Peyer's patch (tissue), 4 donors: ENCODE results near the gene PRPS1L1. TPM values are rescaled to one million over a fixed set of nuclear protein-coding genes. Genes with fewer than 3 reads are reported as not detected.

Source experiments
- DNase-seq, 3 donors: peaks; one replicate each; pipeline ENCODE4 v3.0.0-alpha.2; 2017 to 2019
- H3K27ac ChIP-seq, 4 donors: fragments of 200-600 bp; sonication (generic); one replicate each; pipeline ENCODE4 v1.5.1; 2016 to 2019
- H3K27me3 ChIP-seq, 2 donors: fragments of 200-600 bp; sonication (generic); one replicate each; pipeline ENCODE4 v1.5.1; 2019
- H3K36me3 ChIP-seq, 3 donors: fragments of 200-600 bp; sonication (generic); one replicate each; pipeline ENCODE4 v1.5.1; 2016 to 2019
- H3K4me1 ChIP-seq, 4 donors: fragments of 200-600 bp; sonication (generic); one replicate each; pipeline ENCODE4 v1.5.1; 2016 to 2019
- H3K4me3 ChIP-seq, 4 donors: fragments of 200-600 bp; sonication (generic); 1 replicate in 3 of 4; 2 replicates in 1 of 4; pipeline ENCODE4 v1.5.1; 2016 to 2019; ENCODE audit warnings: mild to moderate bottlenecking in 1 of 4
- H3K9me3 ChIP-seq, 4 donors: fragments of 200-600 bp; sonication (generic); one replicate each; pipeline ENCODE4 v1.5.1; 2016 to 2019; ENCODE audit warnings: mild to moderate bottlenecking in 1 of 4
- POLR2A ChIP-seq, 2 donors: fragments of 450-650 bp; IDR thresholded peaks; one replicate each; pipeline ENCODE4 v1.5.1; 2017; ENCODE audit warnings: antibody characterized with exemption in 2 of 2, mild to moderate bottlenecking in 2 of 2, moderate library complexity in 2 of 2
- total RNA-seq, 4 donors: library from RNA; depleted of rRNA; stranded (reverse); fragments of >200 nt; gene quantifications; one replicate each; pipeline ENCODE4 v1.1.0, GENCODE V29; 2016
- TF ChIP-seq, protein P1 (sequence below), 6 experiments: fragments of 450-650 bp in 4 of 6; fragments of 200-600 bp in 2 of 6; sonication (generic) in 1 of 6; IDR thresholded peaks; one replicate each; pipeline ENCODE4 v1.5.1; 2017 to 2019; ENCODE audit warnings: antibody characterized with exemption in 6 of 6, mild to moderate bottlenecking in 3 of 6, moderate library complexity in 1 of 6

The PRPS1L1 gene
- total RNA-seq, 4 donors from 2014 or later, result not detected

DNA sequence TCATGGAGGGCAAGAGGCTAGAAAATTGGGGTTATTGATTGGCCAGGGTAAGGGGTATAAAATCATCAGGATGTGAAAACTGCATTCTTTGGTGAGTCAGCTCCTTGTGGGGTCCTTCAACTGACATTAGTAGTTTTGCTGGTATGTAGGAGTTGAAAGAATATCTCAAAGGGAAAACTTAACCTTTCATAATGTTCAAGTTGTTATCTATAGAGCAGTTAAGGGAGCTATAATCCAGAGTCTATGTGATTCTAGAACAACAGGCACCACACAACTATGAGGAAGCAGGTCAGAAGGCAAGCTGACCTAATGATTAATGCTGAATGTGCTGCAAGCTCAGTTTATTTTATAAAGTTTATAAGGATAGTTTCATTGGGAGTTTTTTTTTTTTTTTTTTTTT, 13.7 kb downstream of the PRPS1L1 start:
- H3K27ac ChIP-seq, result no peak overlapping the region
- H3K36me3 ChIP-seq, result no peaks in the 10 kb centered on the region
- H3K27me3 ChIP-seq, result no peaks in the 10 kb centered on the region
- H3K4me3 ChIP-seq, result no peak overlapping the region
- DNase-seq, result no peak
- no peak for TF ChIP-seq POLR2A (IDR thresholded peaks at IDR 0.05)
- TF ChIP-seq, protein P1, sequence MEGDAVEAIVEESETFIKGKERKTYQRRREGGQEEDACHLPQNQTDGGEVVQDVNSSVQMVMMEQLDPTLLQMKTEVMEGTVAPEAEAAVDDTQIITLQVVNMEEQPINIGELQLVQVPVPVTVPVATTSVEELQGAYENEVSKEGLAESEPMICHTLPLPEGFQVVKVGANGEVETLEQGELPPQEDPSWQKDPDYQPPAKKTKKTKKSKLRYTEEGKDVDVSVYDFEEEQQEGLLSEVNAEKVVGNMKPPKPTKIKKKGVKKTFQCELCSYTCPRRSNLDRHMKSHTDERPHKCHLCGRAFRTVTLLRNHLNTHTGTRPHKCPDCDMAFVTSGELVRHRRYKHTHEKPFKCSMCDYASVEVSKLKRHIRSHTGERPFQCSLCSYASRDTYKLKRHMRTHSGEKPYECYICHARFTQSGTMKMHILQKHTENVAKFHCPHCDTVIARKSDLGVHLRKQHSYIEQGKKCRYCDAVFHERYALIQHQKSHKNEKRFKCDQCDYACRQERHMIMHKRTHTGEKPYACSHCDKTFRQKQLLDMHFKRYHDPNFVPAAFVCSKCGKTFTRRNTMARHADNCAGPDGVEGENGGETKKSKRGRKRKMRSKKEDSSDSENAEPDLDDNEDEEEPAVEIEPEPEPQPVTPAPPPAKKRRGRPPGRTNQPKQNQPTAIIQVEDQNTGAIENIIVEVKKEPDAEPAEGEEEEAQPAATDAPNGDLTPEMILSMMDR (IDR thresholded peaks at IDR 0.05), result no peak
- H3K4me1 ChIP-seq, result peaks cover 0 to 2% (median 0%) of the 10 kb centered on the region in 4 donors
- no peaks in the 10 kb centered on the region for H3K9me3 ChIP-seq

DNA sequence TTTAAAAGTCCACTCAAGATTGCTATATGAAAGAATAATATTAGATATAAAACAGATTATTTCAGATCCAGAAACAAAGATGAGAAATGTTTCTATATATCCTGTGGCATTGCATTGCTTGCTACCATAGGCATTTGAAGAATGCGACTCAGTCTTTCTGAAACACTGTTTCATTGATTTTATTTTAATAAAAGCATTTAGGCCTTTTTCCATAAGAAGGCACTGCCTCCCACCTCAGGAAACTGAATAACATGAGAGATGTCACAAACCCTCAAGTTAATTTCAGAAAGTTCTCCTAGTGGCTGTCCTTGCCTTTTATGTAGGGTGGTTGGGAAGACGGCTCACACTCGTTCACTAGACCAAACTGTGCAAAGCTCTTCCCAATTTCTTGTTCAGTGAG, 23.3 kb downstream of the PRPS1L1 start:
- no peaks in the 10 kb centered on the region for H3K4me1 ChIP-seq
- H3K9me3 ChIP-seq, result no peaks in the 10 kb centered on the region
- no peak overlapping the region for H3K27ac ChIP-seq
- DNase-seq, result no peak
- no peaks in the 10 kb centered on the region for H3K27me3 ChIP-seq
- no peaks in the 10 kb centered on the region for H3K36me3 ChIP-seq
- no peak overlapping the region for H3K4me3 ChIP-seq
- no peak for TF ChIP-seq POLR2A (IDR thresholded peaks at IDR 0.05)
- TF ChIP-seq, protein P1 (IDR thresholded peaks at IDR 0.05), result no peak

DNA sequence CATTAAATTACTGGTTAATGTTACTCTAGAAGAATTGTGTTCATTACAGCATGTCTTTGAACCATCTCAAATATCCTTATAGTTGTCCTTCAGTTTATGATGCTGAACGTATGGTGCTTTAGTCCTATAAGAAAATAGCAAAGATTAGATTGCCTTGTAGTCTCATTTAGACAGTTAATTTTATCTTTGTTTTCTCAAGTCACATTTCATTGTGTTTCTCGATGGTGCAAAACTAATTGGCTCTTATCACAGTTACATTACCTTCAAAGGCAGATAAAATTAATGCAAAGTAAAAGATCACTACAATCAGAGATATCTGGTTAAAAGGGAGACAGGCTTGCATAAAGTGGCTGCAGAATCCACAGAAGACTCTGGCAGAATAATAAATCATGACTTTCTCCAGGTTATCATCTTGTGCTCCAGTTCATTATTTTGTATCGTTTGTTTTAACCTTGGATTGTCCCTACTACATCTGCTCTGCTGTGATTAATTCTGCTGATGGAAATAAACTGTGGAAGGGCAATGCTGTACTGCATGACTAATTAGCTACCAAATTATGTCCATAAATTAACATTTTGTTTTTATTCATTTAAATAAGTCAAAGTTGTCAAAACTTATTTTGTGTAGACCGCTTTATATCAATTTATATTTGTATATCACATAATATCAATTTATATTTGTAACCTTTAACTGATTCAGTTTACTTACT, 24.2 kb downstream of the PRPS1L1 start:
- no peak for DNase-seq
- Histone ChIP-seq H3K27ac (no peak overlapping the region), H3K4me1 (no peaks in the 10 kb centered on the region), H3K9me3 (no peaks in the 10 kb centered on the region), H3K4me3 (no peak overlapping the region), H3K27me3 (no peaks in the 10 kb centered on the region), H3K36me3 (no peaks in the 10 kb centered on the region)
- TF ChIP-seq, protein P1 (IDR thresholded peaks at IDR 0.05), result no peak
- TF ChIP-seq POLR2A (IDR thresholded peaks at IDR 0.05), result no peak

DNA sequence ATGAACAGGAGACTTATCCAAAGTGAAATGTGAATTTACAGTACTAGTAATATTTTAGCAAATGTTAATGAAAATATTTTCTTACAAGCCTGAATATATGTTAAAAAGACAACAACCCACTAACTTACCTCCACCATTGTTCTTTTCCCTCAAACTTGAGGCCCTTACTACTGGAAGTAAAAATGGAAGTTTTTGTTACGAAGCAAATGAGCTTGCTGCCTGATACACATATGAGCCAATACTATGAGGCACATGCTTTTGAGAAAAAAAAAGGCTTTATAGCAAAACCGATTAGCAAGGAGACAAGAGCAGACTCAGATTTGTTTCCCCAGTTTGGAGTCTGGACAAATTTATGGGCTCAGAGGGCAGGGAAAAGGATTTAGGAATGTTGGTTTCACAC, 29.0 kb downstream of the PRPS1L1 start:
- no peaks in the 10 kb centered on the region for H3K36me3 ChIP-seq
- H3K27me3 ChIP-seq, result no peaks in the 10 kb centered on the region
- no peaks in the 10 kb centered on the region for H3K4me1 ChIP-seq
- no peak for TF ChIP-seq POLR2A (IDR thresholded peaks at IDR 0.05)
- TF ChIP-seq, protein P1 (IDR thresholded peaks at IDR 0.05), result no peak
- no peak overlapping the region for H3K4me3 ChIP-seq
- DNase-seq, result no peak
- no peak overlapping the region for H3K27ac ChIP-seq
- H3K9me3 ChIP-seq, result no peaks in the 10 kb centered on the region

DNA sequence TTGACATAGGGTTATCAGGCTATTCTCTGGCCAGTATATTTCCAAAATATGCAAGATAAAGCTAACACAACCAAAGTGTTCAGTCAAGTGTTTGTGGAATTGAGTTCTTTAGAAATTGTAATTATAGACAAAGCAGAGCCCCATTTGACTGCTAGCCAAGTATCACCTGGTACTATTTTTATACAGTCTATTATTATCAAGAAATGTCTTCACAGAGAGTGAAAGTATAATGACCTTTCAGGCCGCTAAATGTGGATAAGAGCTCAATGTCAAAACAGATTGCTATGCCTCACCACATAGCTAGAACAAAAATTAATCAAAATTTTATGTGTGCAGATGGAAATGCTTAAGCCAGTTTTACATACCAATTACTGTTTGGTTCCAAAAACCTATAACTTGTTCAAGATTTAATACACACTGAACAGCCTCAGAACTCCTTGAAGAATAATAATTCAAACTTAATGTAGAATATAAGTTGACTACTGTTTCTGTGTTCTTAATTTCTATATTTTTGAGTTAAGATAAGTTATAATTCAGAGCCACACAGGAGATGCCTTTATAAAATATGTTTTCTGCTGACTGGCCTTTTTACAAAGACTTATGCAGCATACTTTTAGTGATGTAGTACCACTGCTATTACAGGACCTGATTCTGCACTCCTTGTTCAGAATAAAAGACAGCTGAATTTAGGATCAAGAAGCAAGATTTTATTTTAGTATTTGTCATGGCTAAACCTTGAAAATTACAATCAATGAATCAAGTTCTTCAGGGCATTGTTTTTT, 31.0 kb downstream of the PRPS1L1 start:
- no peaks in the 10 kb centered on the region for H3K27me3 ChIP-seq
- TF ChIP-seq, protein P1 (IDR thresholded peaks at IDR 0.05), result no peak
- TF ChIP-seq POLR2A (IDR thresholded peaks at IDR 0.05), result no peak
- H3K4me1 ChIP-seq, result no peaks in the 10 kb centered on the region
- no peak overlapping the region for H3K27ac ChIP-seq
- DNase-seq, result no peak
- no peaks in the 10 kb centered on the region for H3K36me3 ChIP-seq
- H3K4me3 ChIP-seq, result no peak overlapping the region
- H3K9me3 ChIP-seq, result no peaks in the 10 kb centered on the region
